ENCODE data around the gene RPS6KL1.

RPS6KL1 gene

GRCh38 chr14:74896400-74896799 lies 26.7 kb downstream of the RPS6KL1 start:
- in situ Hi-C loops (cut with MboI; ENCODE audit: low sequenced_read_pairs): no loop called here

GRCh38 chr14:74893614-74894091 lies 29.4 kb downstream of the RPS6KL1 start:
- in situ Hi-C loops (cut with MboI; ENCODE audit: low sequenced_read_pairs): no loop called here

GRCh38 chr14:74892745-74893144 lies 30.3 kb downstream of the RPS6KL1 start:
- in situ Hi-C loops (cut with MboI; ENCODE audit: low sequenced_read_pairs): no loop called here

GRCh38 chr14:74891870-74892269 lies 31.2 kb downstream of the RPS6KL1 start:
- in situ Hi-C loops (cut with MboI; ENCODE audit: low sequenced_read_pairs): no loop called here

- in situ Hi-C loops (cut with MboI; ENCODE audit: low sequenced_read_pairs): no loop called here
These were observed 32.8 kb downstream of the RPS6KL1 start for GRCh38 chr14:74890262-74890661.

GRCh38 chr14:74888164-74889158 lies 34.6 kb downstream of the RPS6KL1 start:
- in situ Hi-C loops (cut with MboI; ENCODE audit: low sequenced_read_pairs): no loop called here

- in situ Hi-C loops (cut with MboI; ENCODE audit: low sequenced_read_pairs): no loop called here
These were observed 37.1 kb downstream of the RPS6KL1 start for GRCh38 chr14:74886001-74886400.

- in situ Hi-C loops (cut with MboI; ENCODE audit: low sequenced_read_pairs): no loop called here
These were observed 40.7 kb downstream of the RPS6KL1 start for GRCh38 chr14:74882103-74882920.

GRCh38 chr14:74881431-74882102 lies 41.5 kb downstream of the RPS6KL1 start, which contains the start of gene DLST:
DLST (plus strand) TSS chr14:74881916; CDS start chr14:74881954, 38 bp downstream.
- in situ Hi-C loops (cut with MboI; ENCODE audit: low sequenced_read_pairs): no loop called here

GRCh38 chr14:74879427-74880182 lies 43.5 kb downstream of the RPS6KL1 start:
- in situ Hi-C loops (cut with MboI; ENCODE audit: low sequenced_read_pairs): no loop called here

GRCh38 chr14:74875941-74876913 lies 46.8 kb downstream of the RPS6KL1 start, which contains the start of gene PROX2:
PROX2 (minus strand) TSS chr14:74876145; CDS start chr14:74863834, 12,311 bp downstream.
- in situ Hi-C loops (cut with MboI; ENCODE audit: low sequenced_read_pairs): no loop called here

- in situ Hi-C loops (cut with MboI; ENCODE audit: low sequenced_read_pairs): no loop called here
These were observed 47.9 kb downstream of the RPS6KL1 start for GRCh38 chr14:74875204-74875603.

- in situ Hi-C loops (cut with MboI; ENCODE audit: low sequenced_read_pairs): no loop called here
These were observed 51.2 kb downstream of the RPS6KL1 start for GRCh38 chr14:74871819-74872218.

- in situ Hi-C loops (cut with MboI; ENCODE audit: low sequenced_read_pairs): no loop called here
These were observed 54.3 kb downstream of the RPS6KL1 start for GRCh38 chr14:74868739-74869138.

- in situ Hi-C loops (cut with MboI; ENCODE audit: low sequenced_read_pairs): no loop called here
These were observed 55.4 kb downstream of the RPS6KL1 start for GRCh38 chr14:74867673-74868072.

- in situ Hi-C loops (cut with MboI; ENCODE audit: low sequenced_read_pairs): no loop called here
These were observed 56.2 kb downstream of the RPS6KL1 start for GRCh38 chr14:74866708-74867389.

- in situ Hi-C loops (cut with MboI; ENCODE audit: low sequenced_read_pairs): no loop called here
These were observed 57.9 kb downstream of the RPS6KL1 start for GRCh38 chr14:74865156-74865555.

- in situ Hi-C loops (cut with MboI; ENCODE audit: low sequenced_read_pairs): no loop called here
These were observed 58.9 kb downstream of the RPS6KL1 start for GRCh38 chr14:74864198-74864597.

Data from HL-60/S4 treated with retinoic acid at 250 ng/mL for 4 days and 3 days (cell line).